ENCODE measurements around the gene C6orf89.

The C6orf89 gene

GRCh38 chr6:36885461-36886401, at the start of gene C6orf89:
TSS of gene C6orf89 (plus strand) at chr6:36885952. CDS start at chr6:36899445, 13,493 bp downstream.
- DNase-seq: peak; percentile 97

- no peak for DNase-seq
Measured at GRCh38 chr6:36836111-36837021, 49.4 kb upstream of the C6orf89 start.

GRCh38 chr6:36837022-36837339, 48.8 kb upstream of the C6orf89 start:
- DNase-seq: no peak

- no peak for DNase-seq
Measured at GRCh38 chr6:36837686-36838085, 48.1 kb upstream of the C6orf89 start.

- DNase-seq: no peak
Measured at GRCh38 chr6:36838896-36839748, 46.6 kb upstream of the C6orf89 start, which contains the start of gene CPNE5. TSS of gene CPNE5 (minus strand) at chr6:36839444. CDS start at chr6:36839377, 67 bp downstream.

GRCh38 chr6:36839749-36840431, 45.9 kb upstream of the C6orf89 start:
- DNase-seq: no peak

- DNase-seq: no peak
Measured at GRCh38 chr6:36840432-36841403, 45.0 kb upstream of the C6orf89 start.

- DNase-seq: no peak
Measured at GRCh38 chr6:36841756-36842155, 44.0 kb upstream of the C6orf89 start.

- DNase-seq: no peak
Measured at GRCh38 chr6:36843170-36843569, 42.6 kb upstream of the C6orf89 start.

- no peak for DNase-seq
Measured at GRCh38 chr6:36844232-36845170, 41.3 kb upstream of the C6orf89 start.

GRCh38 chr6:36845233-36845632, 40.5 kb upstream of the C6orf89 start:
- no peak for DNase-seq

- no peak for DNase-seq
Measured at GRCh38 chr6:36847152-36847551, 38.6 kb upstream of the C6orf89 start.

GRCh38 chr6:36847991-36848390, 37.8 kb upstream of the C6orf89 start:
- no peak for DNase-seq

- DNase-seq: no peak
Measured at GRCh38 chr6:36848658-36849441, 36.9 kb upstream of the C6orf89 start.

GRCh38 chr6:36850021-36850420, 35.7 kb upstream of the C6orf89 start:
- no peak for DNase-seq

GRCh38 chr6:36851149-36851614, 34.6 kb upstream of the C6orf89 start:
- DNase-seq: peak; percentile 13

GRCh38 chr6:36851626-36852025, 34.1 kb upstream of the C6orf89 start:
- no peak for DNase-seq

GRCh38 chr6:36852481-36853147, 33.1 kb upstream of the C6orf89 start:
- no peak for DNase-seq

Data from DMS 273 treated with DMSO at 0.1 percent for 48 hours (cell line).